Cardiac muscle cell (in vitro differentiated cells and primary cell): ENCODE measurements around the gene CTSF. TPM values are rescaled to one million over a fixed set of nuclear protein-coding genes. Genes with fewer than 3 reads are reported as not detected.

Experiments
- DNase-seq, 2 donors: peaks; one replicate each; pipeline versions ENCODE4 v3.0.0 to v3.0.0-alpha.2; 2010 to 2017; ENCODE audit warnings: low read depth in 1 of 2, low spot score in 1 of 2
- H3K27ac ChIP-seq: fragments of 200-600 bp; sonication (generic); 2 replicates; pipeline ENCODE4 v1.5.1; 2016
- H3K27me3 ChIP-seq: fragments of 200-600 bp; sonication (generic); 2 replicates; pipeline ENCODE4 v1.6.0; 2016; ENCODE audit warnings: control low read depth
- H3K36me3 ChIP-seq: fragments of 200-600 bp; sonication (generic); 2 replicates; pipeline ENCODE4 v1.5.1; 2016; ENCODE audit warnings: control low read depth
- H3K4me1 ChIP-seq: fragments of 200-600 bp; sonication (generic); 2 replicates; pipeline ENCODE4 v1.8.1; 2017; ENCODE audit warnings: low read depth, mild to moderate bottlenecking, mixed run types
- H3K4me3 ChIP-seq: fragments of 200-600 bp; sonication (generic); 2 replicates; pipeline ENCODE4 v1.5.1; 2016; ENCODE audit warnings: mild to moderate bottlenecking
- H3K9me3 ChIP-seq: fragments of 200-600 bp; sonication (generic); 2 replicates; pipeline ENCODE4 v1.5.1; 2017; ENCODE audit warnings: low read depth, mild to moderate bottlenecking, control low read depth
- CTCF ChIP-seq: IDR thresholded peaks from 2 replicates; pipeline ENCODE4 v1.5.1; 2012; ENCODE audit warnings: low read depth, mild to moderate bottlenecking, low read length
- polyA plus RNA-seq: library from polyadenylated mRNA; unstranded; fragments of >200 nt; fragmentation: Nextera tagmentation; extraction: Ambion mirVana; gene quantifications from 2 replicates; pipeline ENCODE4 v1.2.1, GENCODE V29; 2016
- total RNA-seq: library from RNA; depleted of rRNA; stranded (reverse); fragments of >200 nt; gene quantifications from 2 replicates; pipeline ENCODE4 v1.2.3, GENCODE V29; 2016

CTSF gene
- total and polyA plus RNA-seq, 2 experiments from 2014 or later, result 15.2 to 51.0 TPM

- no peaks in the 10 kb centered on the region for H3K9me3 ChIP-seq
- H3K4me3 ChIP-seq, result no peak overlapping the region
- H3K27me3 ChIP-seq, result no peaks in the 10 kb centered on the region
- no peak overlapping the region for H3K27ac ChIP-seq
- TF ChIP-seq CTCF, result no peak
- no peak for DNase-seq
- no peaks in the 10 kb centered on the region for H3K36me3 ChIP-seq
- no peaks in the 10 kb centered on the region for H3K4me1 ChIP-seq
Observed at GRCh38 chr11:66581261-66581660, 12.9 kb upstream of the CTSF start.

DNA sequence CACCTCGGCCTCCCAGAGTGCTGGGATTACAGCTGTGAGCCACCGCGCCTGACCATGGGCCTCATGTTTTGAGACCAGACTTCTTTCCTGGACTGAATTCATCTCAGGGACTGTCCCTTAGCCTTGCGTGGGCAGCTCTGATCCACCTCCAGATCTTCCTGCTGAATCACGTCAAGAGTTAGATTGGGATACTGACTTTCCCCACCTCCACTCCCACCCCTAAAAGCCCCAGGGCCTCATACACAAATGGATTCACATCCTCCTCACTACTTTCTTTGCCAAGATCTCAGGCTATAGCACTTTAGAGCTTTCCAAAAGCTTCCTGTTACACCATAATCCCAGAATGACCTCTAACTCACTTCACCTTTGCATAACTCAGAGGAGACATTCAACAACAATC, 12.4 kb upstream of the CTSF start:
- peak in 1 of 2 donors; percentile 59 for DNase-seq
- Histone ChIP-seq H3K9me3 (no peaks in the 10 kb centered on the region), H3K4me3 (no peak overlapping the region), H3K36me3 (no peaks in the 10 kb centered on the region), H3K4me1 (no peaks in the 10 kb centered on the region), H3K27me3 (no peaks in the 10 kb centered on the region), H3K27ac (no peak overlapping the region)
- TF ChIP-seq CTCF, result no peak

GRCh38 chr11:66579017-66579606, 10.7 kb upstream of the CTSF start:
- Histone ChIP-seq H3K27me3 (no peaks in the 10 kb centered on the region), H3K4me3 (no peak overlapping the region), H3K27ac (no peak overlapping the region), H3K4me1 (no peaks in the 10 kb centered on the region), H3K36me3 (no peaks in the 10 kb centered on the region), H3K9me3 (no peaks in the 10 kb centered on the region)
- TF ChIP-seq CTCF, result peak; percentile 85
- peak; percentile 86 to 87 for DNase-seq

DNA sequence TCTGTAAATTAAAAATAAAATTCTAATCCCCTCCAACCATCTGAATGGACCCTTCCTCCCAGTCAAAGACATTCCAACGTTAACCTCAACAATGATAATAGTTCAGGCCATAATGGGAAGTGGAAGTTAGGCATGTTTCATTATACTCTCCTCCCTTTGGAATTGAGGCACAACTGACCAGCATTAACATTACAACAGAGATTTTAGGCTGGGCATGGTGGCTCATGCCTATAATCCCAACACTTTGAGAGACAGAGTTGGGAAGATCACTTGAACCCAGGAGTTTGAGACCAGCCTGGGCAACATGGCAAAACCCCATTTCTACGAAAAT, 2.4 kb upstream of the CTSF start:
- no peak for DNase-seq
- Histone ChIP-seq H3K9me3 (no peaks in the 10 kb centered on the region), H3K4me3 (no peak overlapping the region), H3K27me3 (no peaks in the 10 kb centered on the region), H3K36me3 (no peaks in the 10 kb centered on the region), H3K4me1 (peaks cover 7% of the 10 kb centered on the region), H3K27ac (peak overlapping the region; percentile 20)
- TF ChIP-seq CTCF, result no peak

DNA sequence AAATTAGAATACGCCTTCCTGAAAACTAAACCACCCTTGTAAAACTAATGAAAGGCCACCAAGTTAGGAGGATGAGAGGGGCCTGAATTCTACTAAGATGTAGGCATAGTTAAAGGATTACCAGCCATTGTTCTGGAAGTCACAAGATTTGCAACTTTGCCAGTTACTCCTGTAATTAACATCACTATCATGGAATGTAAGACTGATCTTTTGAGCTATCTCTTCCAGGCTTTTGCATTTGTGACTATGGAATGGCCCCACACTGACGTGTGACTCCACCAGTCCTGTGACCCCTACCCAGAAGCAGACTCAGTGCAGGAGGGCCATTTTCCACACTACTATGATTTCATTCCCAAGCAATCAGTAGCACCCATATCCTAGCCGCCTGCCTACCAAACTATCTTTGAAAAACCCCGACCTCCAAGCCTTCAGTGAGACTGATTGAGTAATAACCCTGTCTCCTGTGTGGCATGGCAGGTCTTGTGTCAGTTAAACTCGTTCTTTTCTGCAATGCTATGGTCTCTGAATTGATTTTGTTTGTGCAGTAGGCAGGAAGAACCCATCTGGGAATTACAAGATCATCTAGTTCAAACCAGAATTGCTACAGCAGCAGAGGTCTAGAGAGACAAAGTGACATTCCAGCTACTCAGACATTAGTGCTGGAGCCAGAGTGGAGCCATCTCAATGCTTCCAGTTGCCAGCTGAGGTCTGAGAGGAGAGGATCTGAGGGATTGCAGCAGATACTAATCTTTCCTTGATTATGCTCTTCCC, 1.9 kb upstream of the CTSF start:
- Histone ChIP-seq H3K9me3 (no peaks in the 10 kb centered on the region), H3K36me3 (no peaks in the 10 kb centered on the region), H3K27me3 (no peaks in the 10 kb centered on the region), H3K27ac (peak overlapping the region; percentile 20), H3K4me1 (peaks cover 7% of the 10 kb centered on the region), H3K4me3 (no peak overlapping the region)
- TF ChIP-seq CTCF, result no peak
- peak in 1 of 2 donors; percentile 34 for DNase-seq
